Measurements from ENCODE around the gene CD37.

The CD37 gene

GRCh38 chr19:49383599-49383998 lies 48.4 kb downstream of the CD37 start:
- DNase-seq: no peak

GRCh38 chr19:49387936-49388372 lies 52.7 kb downstream of the CD37 start, which contains the start of gene KASH5:
TSS of gene KASH5 (plus strand) at chr19:49388249. CDS start at chr19:49390884, 2,635 bp downstream.
- DNase-seq: no peak

- no peak for DNase-seq
These were observed 54.2 kb downstream of the CD37 start for GRCh38 chr19:49389406-49389805.

All from NK-92 treated with Interleukin-12 subunit alpha and Interleukin-12 subunit beta, amount 100 ng/mL, for 24 hours (cell line).